ENCODE data around the gene LAMC3. TPM values are rescaled to one million over a fixed set of nuclear protein-coding genes. Genes with fewer than 3 reads are reported as not detected.

The LAMC3 gene
- total and polyA plus RNA-seq, 7 donors, result 0.17 to 0.96 (median 0.22) TPM; not detected in 1

GRCh38 chr9:131029574-131029952, 20.6 kb downstream of the LAMC3 start:
- WGBS, 3 donors, result 88 to 95% (median 89%) methylated on average over 3 of the region's 3 CpGs
- H3K9me3 ChIP-seq, result no peaks in the 10 kb centered on the region
- peaks cover 0 to 19% (median 3%) of the 10 kb centered on the region in 3 donors for H3K27me3 ChIP-seq (ENCODE audit: insufficient read depth in 3 of 3, low read length in 2 of 3)
- no peak overlapping the region for H3K4me3 ChIP-seq
- no peak for TF ChIP-seq CTCF (IDR thresholded peaks at IDR 0.05)
- DNase-seq (no peak), ATAC-seq (no peak)
- H3K27ac ChIP-seq, result no peak overlapping the region
- no peaks in the 10 kb centered on the region for H3K36me3 ChIP-seq (ENCODE audit: insufficient read depth in 1 of 2, low read depth in 1 of 2)
- no peaks in the 10 kb centered on the region for H3K4me1 ChIP-seq
- intact Hi-C loops (cut with DNase I), result no loop called here

GRCh38 chr9:131030239-131031004, 21.4 kb downstream of the LAMC3 start:
- DNase-seq, result no peak

GRCh38 chr9:131031005-131031641, 22.1 kb downstream of the LAMC3 start:
- no peak overlapping the region for H3K27ac ChIP-seq
- DNase-seq (no peak), ATAC-seq (no peak)
- H3K9me3 ChIP-seq, result no peaks in the 10 kb centered on the region
- H3K27me3 ChIP-seq (ENCODE audit: insufficient read depth in 3 of 3, low read length in 2 of 3), result peaks cover 0 to 9% (median 6%) of the 10 kb centered on the region in 3 donors
- H3K4me1 ChIP-seq, result no peaks in the 10 kb centered on the region
- TF ChIP-seq CTCF (IDR thresholded peaks at IDR 0.05), result no peak
- H3K4me3 ChIP-seq, result no peak overlapping the region
- H3K36me3 ChIP-seq (ENCODE audit: insufficient read depth in 1 of 2, low read depth in 1 of 2), result no peaks in the 10 kb centered on the region
- intact Hi-C loops (cut with DNase I), result no loop called here
- 89 to 91% (median 89%) methylated on average over 17 of the region's 17 CpGs for WGBS, 3 donors

More at GRCh38 chr9:131030239-131031004, 21.4 kb downstream of the LAMC3 start:
- ATAC-seq, result no peak
- Histone ChIP-seq H3K36me3 (ENCODE audit: insufficient read depth in 1 of 2, low read depth in 1 of 2) (no peaks in the 10 kb centered on the region), H3K27me3 (ENCODE audit: insufficient read depth in 3 of 3, low read length in 2 of 3) (peaks cover 0 to 11% (median 3%) of the 10 kb centered on the region in 3 donors), H3K4me3 (no peak overlapping the region), H3K27ac (no peak overlapping the region), H3K9me3 (no peaks in the 10 kb centered on the region), H3K4me1 (no peaks in the 10 kb centered on the region)
- TF ChIP-seq CTCF (IDR thresholded peaks at IDR 0.05), result no peak
- 84 to 91% (median 88%) methylated on average over 13 of the region's 13 CpGs for WGBS, 3 donors
- intact Hi-C loops (cut with DNase I), result no loop called here

- intact Hi-C loops (cut with DNase I), result no loop called here
- 80 to 86% (median 81%) methylated on average over 7 of the region's 7 CpGs for WGBS, 3 donors
- DNase-seq (no peak), ATAC-seq (no peak)
- Histone ChIP-seq H3K4me3 (no peak overlapping the region), H3K36me3 (ENCODE audit: insufficient read depth in 1 of 2, low read depth in 1 of 2) (no peaks in the 10 kb centered on the region), H3K9me3 (no peaks in the 10 kb centered on the region), H3K27me3 (ENCODE audit: insufficient read depth in 3 of 3, low read length in 2 of 3) (peaks cover 0 to 9% (median 6%) of the 10 kb centered on the region in 3 donors), H3K4me1 (no peaks in the 10 kb centered on the region), H3K27ac (no peak overlapping the region)
- TF ChIP-seq CTCF (IDR thresholded peaks at IDR 0.05), result no peak
Observed at GRCh38 chr9:131031642-131032005, 22.6 kb downstream of the LAMC3 start.
